ENCODE measurements around the gene S100A5.
"Not testable (repeated sequence)": the region's sequence is repeated elsewhere in the genome, so short reads cannot be mapped to it uniquely, and the experiment has no call there.

S100A5 gene

GRCh38 chr1:153566414-153567371, 26.0 kb upstream of the S100A5 start:
- peak; percentile 80 to 82 for DNase-seq (ENCODE audit: low read depth in 2 of 2)

- DNase-seq (ENCODE audit: low read depth in 2 of 2): peak in 1 of 2 donors; percentile 30
Measured at GRCh38 chr1:153565529-153566374, 25.0 kb upstream of the S100A5 start, which contains the start of gene S100A2. Gene S100A2 (minus strand): TSS chr1:153565844. CDS start chr1:153563877, 1,967 bp downstream.

DNA sequence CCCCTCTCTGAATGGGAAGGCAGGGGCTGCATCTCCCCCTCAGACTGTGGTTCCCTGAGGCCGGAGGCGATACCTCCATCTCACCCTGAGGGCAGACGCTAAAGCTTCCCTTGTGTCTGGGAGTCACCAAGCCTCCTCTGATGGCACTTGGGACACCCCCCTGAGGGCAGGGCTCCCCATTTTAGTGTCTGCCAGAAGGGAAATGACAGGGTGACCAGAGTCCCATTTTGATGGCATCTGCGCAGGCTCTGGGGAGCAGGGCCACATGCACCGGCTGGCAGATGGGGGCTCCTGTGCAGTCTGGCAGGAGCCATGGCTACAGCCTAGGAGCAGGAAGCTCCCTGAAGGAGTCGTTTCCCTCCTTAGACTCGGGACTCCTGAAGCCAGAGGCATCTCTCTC, 23.3 kb upstream of the S100A5 start:
- no peak for DNase-seq (ENCODE audit: low read depth in 2 of 2)

DNA sequence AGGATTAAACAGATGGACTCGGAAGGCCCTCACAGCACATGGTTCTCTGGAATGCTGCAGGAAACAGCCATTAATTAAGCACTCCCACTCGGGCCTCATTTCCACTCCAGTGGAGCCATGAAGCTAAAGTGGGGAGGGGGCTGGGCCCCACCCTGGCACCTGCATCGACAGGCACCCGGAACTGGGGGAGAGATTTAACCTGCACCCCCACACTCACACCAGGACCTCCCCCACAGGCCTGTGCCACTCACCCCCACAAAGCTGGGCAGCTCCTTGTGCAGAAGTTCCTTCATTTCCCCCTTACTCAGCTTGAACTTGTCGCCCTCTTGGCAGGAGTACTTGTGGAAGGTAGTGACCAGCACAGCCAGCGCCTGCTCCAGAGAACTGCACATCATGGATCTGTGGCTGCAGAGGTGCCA, 22.8 kb upstream of the S100A5 start:
- DNase-seq (ENCODE audit: low read depth in 2 of 2): no peak

DNA sequence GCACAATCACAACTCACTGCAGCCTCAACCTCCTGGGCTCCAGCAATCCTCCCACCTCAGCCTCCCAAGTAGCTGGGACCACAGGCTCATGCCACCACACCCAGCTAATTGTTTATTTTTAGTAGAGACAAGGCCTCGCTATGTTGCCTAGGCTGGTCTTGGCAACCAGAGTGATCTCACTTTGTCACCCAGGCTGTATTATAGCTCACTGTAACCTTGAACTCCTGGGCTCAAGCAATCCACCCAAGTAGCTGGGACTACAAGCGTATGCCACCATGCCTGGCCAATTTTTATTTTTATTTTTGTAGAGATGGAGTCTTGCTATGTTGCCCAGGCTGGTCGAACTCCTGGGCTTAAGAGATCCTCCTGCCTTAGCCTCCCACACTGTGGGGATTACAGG, 21.3 kb upstream of the S100A5 start:
- not testable (repeated sequence) for DNase-seq (ENCODE audit: low read depth in 2 of 2)

- no peak for DNase-seq (ENCODE audit: low read depth in 2 of 2)
Measured at GRCh38 chr1:153561466-153561985, 20.8 kb upstream of the S100A5 start.

DNA sequence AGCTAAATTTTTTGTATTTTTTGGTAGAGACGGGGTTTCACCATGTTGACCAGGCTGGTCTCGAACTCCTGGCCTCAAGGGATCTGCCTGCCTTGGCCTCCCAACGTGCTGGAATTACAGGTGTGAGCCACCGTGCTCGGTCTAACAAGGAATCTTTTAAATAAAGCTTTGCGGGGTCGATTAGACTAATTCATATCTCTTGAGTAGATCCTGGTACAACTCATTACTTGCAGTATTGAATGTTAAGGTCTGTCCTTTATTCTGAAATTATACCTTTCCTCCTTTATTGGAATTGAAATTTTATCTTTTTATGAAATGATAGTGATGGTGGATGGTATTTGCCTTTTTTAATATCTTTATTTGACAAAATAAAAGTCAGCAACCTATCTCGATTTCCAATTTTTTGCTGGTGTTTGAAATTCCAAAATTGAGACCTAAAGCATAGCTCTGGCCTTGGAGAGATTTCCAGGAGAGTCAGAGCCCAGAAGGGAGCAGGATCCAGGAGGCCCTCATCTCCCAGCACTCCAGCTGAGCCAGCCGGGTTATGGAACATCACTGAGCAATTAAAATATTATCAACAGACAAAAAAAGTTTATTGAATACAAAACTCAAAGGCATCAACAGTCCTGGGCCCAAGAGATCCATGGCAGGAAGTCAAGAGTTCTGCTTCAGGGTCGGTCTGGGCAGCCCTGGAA, 20.2 kb upstream of the S100A5 start:
- no peak for DNase-seq (ENCODE audit: low read depth in 2 of 2)

GRCh38 chr1:153560241-153560640, 19.5 kb upstream of the S100A5 start:
- no peak for DNase-seq (ENCODE audit: low read depth in 2 of 2)

GRCh38 chr1:153557877-153558276, 17.1 kb upstream of the S100A5 start:
- DNase-seq (ENCODE audit: low read depth in 2 of 2): no peak

DNA sequence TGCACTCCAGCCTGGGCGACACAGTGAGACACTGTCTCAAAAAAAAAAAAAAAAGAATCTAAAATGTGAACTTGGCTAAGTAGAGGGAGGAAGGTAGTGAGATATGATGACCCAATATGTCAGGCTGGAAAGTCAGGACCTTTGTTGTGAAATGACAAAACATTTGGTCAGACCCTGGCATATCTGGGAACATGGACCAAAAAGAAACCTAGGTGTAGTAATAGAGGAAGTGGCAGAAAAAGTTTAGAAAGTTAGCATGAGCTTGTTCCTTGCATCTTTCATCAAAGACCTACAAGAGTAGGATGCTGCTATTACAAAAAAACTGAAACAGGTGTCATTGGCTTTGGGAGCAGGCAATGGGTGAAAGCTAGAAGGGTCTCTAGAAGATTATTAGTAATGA, 15.6 kb upstream of the S100A5 start:
- DNase-seq (ENCODE audit: low read depth in 2 of 2): no peak

DNA sequence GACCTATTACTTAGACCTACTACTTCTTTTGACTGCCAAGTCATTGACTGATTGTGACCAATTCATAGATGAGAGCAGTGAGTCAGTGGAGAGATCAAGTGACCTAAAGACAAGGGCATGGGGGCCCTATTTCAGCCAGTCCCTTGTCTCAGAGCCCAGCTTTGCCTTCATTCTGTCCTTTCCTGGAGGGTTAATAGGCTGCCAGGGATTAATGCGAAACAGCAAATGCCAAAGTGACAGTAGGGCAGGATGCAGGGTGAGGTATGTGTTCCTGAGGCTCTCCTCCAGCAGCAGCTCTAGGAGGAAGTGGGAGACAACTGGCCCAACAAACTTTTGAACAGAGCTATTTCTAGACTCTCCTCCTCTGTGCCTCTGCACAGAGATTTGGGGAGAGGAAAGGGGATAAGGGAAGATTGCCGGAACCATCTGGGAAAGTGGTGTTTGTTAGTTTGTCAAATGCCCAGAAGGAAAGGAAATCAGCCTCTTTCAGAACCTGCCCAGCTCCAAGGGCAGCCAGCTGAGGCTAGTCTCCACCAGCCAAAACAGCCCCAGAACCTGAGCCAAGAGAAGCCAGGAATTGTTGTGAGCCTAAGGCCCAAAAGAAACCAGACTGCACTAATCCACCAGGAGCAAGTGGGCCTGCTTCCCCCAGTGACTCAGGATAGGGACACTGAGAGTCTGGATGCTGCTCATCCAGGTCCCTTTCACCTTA, 13.3 kb upstream of the S100A5 start:
- no peak for DNase-seq (ENCODE audit: low read depth in 2 of 2)

- no peak for DNase-seq (ENCODE audit: low read depth in 2 of 2)
Measured at GRCh38 chr1:153553096-153553495, 12.4 kb upstream of the S100A5 start.

DNA sequence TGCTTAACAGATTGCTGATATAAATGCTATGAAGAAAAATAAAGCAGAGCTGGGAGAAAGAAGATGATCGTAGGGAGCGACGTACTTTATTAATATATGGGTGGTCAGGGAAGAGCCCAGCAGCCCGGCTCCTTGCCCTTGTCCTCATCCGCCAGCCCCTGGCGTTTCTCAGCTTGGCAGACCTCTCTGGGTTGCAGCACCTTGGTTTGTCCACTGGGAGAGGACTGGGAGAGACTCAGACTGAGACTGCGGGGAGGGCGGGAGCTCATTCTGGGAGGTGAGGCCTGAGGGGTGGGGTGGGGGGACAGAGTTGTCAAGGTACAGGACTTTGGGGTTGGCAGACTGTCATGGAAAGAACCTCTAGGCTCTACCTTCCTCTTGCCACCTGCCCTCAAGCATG, 11.6 kb upstream of the S100A5 start:
- DNase-seq (ENCODE audit: low read depth in 2 of 2): no peak

- no peak for DNase-seq (ENCODE audit: low read depth in 2 of 2)
Measured at GRCh38 chr1:153550827-153551500, 10.2 kb upstream of the S100A5 start.

DNA sequence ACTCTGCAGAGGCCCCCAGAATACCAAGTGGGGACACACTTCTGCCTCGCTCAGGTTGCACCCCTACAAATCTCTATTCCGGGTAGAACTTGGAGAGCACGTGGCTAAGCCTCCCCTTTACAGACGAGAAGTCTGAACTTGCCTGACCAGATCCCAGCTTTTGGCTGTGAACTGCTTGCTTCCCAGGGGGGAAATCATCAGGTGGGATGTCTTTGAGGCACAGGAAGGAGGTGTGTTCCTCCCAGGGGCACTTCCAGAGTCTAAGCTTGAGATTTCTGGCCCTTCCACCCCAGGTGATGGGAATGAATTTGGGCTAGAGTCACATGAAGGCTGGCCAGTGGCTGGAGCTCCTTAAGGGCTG, 9.6 kb upstream of the S100A5 start:
- no peak for DNase-seq (ENCODE audit: low read depth in 2 of 2)

DNA sequence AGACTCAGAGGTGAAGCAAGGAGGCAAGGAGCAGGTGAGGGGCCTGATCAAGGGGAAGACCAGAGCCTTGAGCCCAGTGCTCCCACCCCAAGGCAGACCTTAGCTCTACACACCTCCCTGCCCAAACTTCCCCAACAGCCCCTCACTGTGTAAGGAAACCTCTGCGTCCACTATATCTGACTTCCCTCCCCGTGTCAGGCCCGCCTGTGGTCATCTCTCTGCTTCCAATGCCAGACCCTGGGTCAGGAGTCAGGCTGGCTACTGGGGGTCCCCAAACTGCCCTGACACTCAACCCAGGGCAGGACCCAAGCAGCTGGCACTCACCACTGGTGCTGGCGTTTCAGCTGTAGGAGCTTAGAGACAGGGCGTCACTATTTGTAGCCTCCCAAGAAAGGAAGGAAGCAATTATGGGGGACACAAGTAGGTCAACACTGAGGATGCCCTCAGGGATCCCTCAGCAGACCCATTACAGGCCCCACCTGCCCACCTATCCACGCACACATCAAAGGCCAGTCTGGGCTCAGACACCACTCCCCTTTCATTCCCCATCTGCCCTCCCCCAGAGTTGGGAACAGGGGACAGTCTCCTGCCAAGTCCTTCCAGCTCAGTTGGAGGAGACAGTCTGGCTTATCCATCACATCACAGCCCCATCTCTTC, 9.1 kb upstream of the S100A5 start:
- DNase-seq (ENCODE audit: low read depth in 2 of 2): no peak

DNA sequence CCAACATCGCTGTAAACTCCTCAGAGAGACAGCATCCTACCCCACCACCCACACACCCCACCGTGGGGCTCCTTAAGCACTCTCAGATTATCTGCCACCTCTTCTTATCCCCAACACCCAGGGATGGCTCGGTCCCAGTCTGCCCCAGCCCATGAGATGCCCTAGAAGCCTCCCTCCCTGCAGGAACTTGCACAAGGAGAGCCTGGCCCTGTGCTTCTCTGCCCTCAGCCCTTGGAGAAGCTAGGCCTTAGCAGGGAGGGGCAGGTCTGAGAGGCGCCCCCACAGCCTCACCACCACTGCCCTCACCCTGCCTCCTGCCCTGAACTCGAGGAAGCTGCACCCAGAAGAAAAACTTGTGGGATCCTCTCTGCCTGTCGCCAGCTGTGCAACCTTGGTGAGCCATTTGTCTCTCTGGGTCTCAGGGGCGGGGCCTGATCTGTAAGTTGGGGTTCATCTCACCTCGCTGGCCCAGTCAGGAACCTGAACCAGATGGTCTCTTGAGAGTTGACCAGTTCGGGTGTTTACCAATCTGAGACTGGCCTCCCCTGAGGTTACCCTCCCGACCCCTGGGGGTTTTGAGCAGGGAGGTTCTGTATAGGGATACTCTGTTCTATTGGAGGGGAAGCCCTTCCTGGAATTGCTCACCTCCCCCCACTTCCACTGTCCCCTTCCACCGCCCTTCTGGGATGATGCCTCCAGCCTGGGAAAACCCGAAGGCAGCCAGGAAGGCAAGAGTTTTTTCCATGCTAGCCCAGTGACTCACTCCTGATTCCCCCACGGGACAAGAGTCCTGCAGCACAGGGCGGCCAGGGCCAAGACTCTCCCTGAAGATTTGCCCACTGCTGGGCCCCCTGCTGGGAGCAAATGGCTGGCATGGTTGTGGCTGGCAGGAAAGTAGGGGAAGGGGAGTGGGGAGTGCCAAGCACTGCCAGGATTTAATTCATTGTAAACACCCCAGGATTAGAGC, 8.3 kb upstream of the S100A5 start, which contains the start of gene S100A3:
Gene S100A3, minus strand, starts transcription at position 537 of the 967 bp plus-strand sequence. CDS start 773 bp downstream, outside the sequence.
- DNase-seq (ENCODE audit: low read depth in 2 of 2): no peak
